Skeletal muscle cell (primary cell): ENCODE results near the gene ANKRD1.
"Not testable (repeated sequence)": the region's sequence is repeated elsewhere in the genome, so short reads cannot be mapped to it uniquely, and the experiment has no call there.

ENCODE experiments used
- DNase-seq: peaks from one replicate; pipeline ENCODE4 v3.0.0-alpha.2; 2010; ENCODE audit warnings: low read depth
- H3K4me3 ChIP-seq: 2 replicates; pipeline ENCODE4 v1.5.1; 2011; ENCODE audit warnings: low read depth, mild to moderate bottlenecking, control low read depth, low read length, moderate library complexity

The ANKRD1 gene

GRCh38 chr10:90920986-90921666 lies at the start of gene ANKRD1:
Gene ANKRD1, minus strand, starts transcription at chr10:90921087. Its CDS starts 60 bp downstream, at chr10:90921027.
- DNase-seq, result peak; percentile 76
- peak within 1 kb of the TSS; percentile 40 for H3K4me3 ChIP-seq

GRCh38 chr10:90969947-90970673 lies 49.2 kb upstream of the ANKRD1 start:
- DNase-seq, result peak; percentile 81
- H3K4me3 ChIP-seq, result no peak overlapping the region

- DNase-seq, result no peak
- no peak overlapping the region for H3K4me3 ChIP-seq
Measured at GRCh38 chr10:90969121-90969534, 48.2 kb upstream of the ANKRD1 start.

GRCh38 chr10:90968328-90969081 lies 47.6 kb upstream of the ANKRD1 start:
- H3K4me3 ChIP-seq, result no peak overlapping the region
- DNase-seq, result peak; percentile 92

GRCh38 chr10:90967865-90968264 lies 47.0 kb upstream of the ANKRD1 start:
- H3K4me3 ChIP-seq, result no peak overlapping the region

GRCh38 chr10:90966146-90966545 lies 45.3 kb upstream of the ANKRD1 start:
- DNase-seq, result peak; percentile 33
- no peak overlapping the region for H3K4me3 ChIP-seq

More at GRCh38 chr10:90967865-90968264, 47.0 kb upstream of the ANKRD1 start:
- no peak for DNase-seq

- no peak for DNase-seq
- no peak overlapping the region for H3K4me3 ChIP-seq
Measured at GRCh38 chr10:90965720-90966119, 44.8 kb upstream of the ANKRD1 start.

- H3K4me3 ChIP-seq, result no peak overlapping the region
- no peak for DNase-seq
Measured at GRCh38 chr10:90964781-90965465, 44.0 kb upstream of the ANKRD1 start.

- H3K4me3 ChIP-seq, result no peak overlapping the region
- DNase-seq, result no peak
Measured at GRCh38 chr10:90963331-90963730, 42.4 kb upstream of the ANKRD1 start.

- DNase-seq, result peak; percentile 98
- no peak overlapping the region for H3K4me3 ChIP-seq
Measured at GRCh38 chr10:90960355-90960814, 39.5 kb upstream of the ANKRD1 start.

- H3K4me3 ChIP-seq, result no peak overlapping the region
- peak; percentile 48 for DNase-seq
Measured at GRCh38 chr10:90959826-90960225, 38.9 kb upstream of the ANKRD1 start.

- H3K4me3 ChIP-seq, result no peak overlapping the region
- no peak for DNase-seq
Measured at GRCh38 chr10:90958781-90959180, 37.9 kb upstream of the ANKRD1 start.

- no peak for DNase-seq
- no peak overlapping the region for H3K4me3 ChIP-seq
Measured at GRCh38 chr10:90947030-90947960, 26.4 kb upstream of the ANKRD1 start.

GRCh38 chr10:90945491-90946070 lies 24.7 kb upstream of the ANKRD1 start:
- H3K4me3 ChIP-seq, result no peak overlapping the region
- DNase-seq, result no peak

- DNase-seq, result no peak
- no peak overlapping the region for H3K4me3 ChIP-seq
Measured at GRCh38 chr10:90944749-90945148, 23.9 kb upstream of the ANKRD1 start.

GRCh38 chr10:90942980-90943379 lies 22.1 kb upstream of the ANKRD1 start:
- not testable (repeated sequence) for H3K4me3 ChIP-seq, DNase-seq

- no peak overlapping the region for H3K4me3 ChIP-seq
- no peak for DNase-seq
Measured at GRCh38 chr10:90939648-90940047, 18.8 kb upstream of the ANKRD1 start.

- H3K4me3 ChIP-seq, result no peak overlapping the region
- no peak for DNase-seq
Measured at GRCh38 chr10:90939116-90939515, 18.2 kb upstream of the ANKRD1 start.
